K562 (cell line): ENCODE data around the gene TMEM60. TPM values are rescaled to one million over a fixed set of nuclear protein-coding genes. Genes with fewer than 3 reads are reported as not detected.

Experiments
- FOXK1 ChIP-seq: sonication (generic); formaldehyde crosslinking; IDR thresholded peaks from 2 replicates; pipeline ENCODE4 v1.8.0; 2022; ENCODE audit warnings: missing genetic modification reagents, mild to moderate bottlenecking, borderline replicate concordance
- LCOR ChIP-seq: sonication (generic); formaldehyde crosslinking; IDR thresholded peaks from 2 replicates; pipeline ENCODE4 v1.8.0; 2022; ENCODE audit warnings: mild to moderate bottlenecking, missing genetic modification reagents
- MBD1 ChIP-seq: fragments of 250-450 bp; sonication (Bioruptor Pico); IDR thresholded peaks from 2 replicates; pipeline ENCODE4 v1.8.0; 2022; ENCODE audit warnings: inconsistent platforms
- MEIS2 ChIP-seq: fragments of 450-650 bp; IDR thresholded peaks from 2 replicates; pipeline ENCODE4 v1.6.1; 2014; ENCODE audit warnings: mild to moderate bottlenecking; ENCODE audit not compliant: partially characterized antibody
- NFE2L1 ChIP-seq: fragments of 450-650 bp; IDR thresholded peaks from 2 replicates; pipeline ENCODE4 v1.6.1; 2016; ENCODE audit warnings: missing genetic modification characterization, low read depth, mild to moderate bottlenecking, missing compliant biosample characterization, moderate library complexity, borderline replicate concordance
- NRF1 ChIP-seq, 2 experiments: fragments of 450-650 bp; IDR thresholded peaks in 1 of 2; conservative IDR thresholded peaks in 1 of 2; 2 replicates each; pipeline ENCODE4 v1.6.1; 2014; ENCODE audit warnings: mild to moderate bottlenecking in 2 of 2
- RBM14 ChIP-seq: fragments of 200-400 bp; formaldehyde crosslinking; IDR thresholded peaks from 2 replicates; pipeline ENCODE4 v1.6.1; 2018; ENCODE audit warnings: low read depth, mild to moderate bottlenecking, low read length, moderate library complexity, borderline replicate concordance; ENCODE audit not compliant: insufficient read depth
- SAFB ChIP-seq: fragments of 200-400 bp; formaldehyde crosslinking; IDR thresholded peaks from 2 replicates; pipeline ENCODE4 v1.6.1; 2017; ENCODE audit warnings: low read depth, low read length, borderline replicate concordance
- SIX5 ChIP-seq, 2 experiments: IDR thresholded peaks; 2 replicates each; pipeline ENCODE4 v1.6.1; 2011; ENCODE audit warnings: low read length in 2 of 2, borderline replicate concordance in 1 of 2, low read depth in 1 of 2, mild to moderate bottlenecking in 1 of 2, moderate library complexity in 1 of 2; ENCODE audit not compliant: insufficient read depth in 1 of 2
- SMARCC2 ChIP-seq: fragments of 450-650 bp; IDR thresholded peaks from 2 replicates; pipeline ENCODE4 v1.6.1; 2017; ENCODE audit warnings: antibody characterized with exemption, moderate library complexity, mild to moderate bottlenecking, low read depth
- TOE1 ChIP-seq, 2 experiments: fragments of 450-650 bp in 1 of 2; sonication (generic) in 1 of 2; formaldehyde crosslinking in 1 of 2; IDR thresholded peaks; 2 replicates each; pipeline versions ENCODE4 v1.7.1 to v1.8.0; 2016 to 2022; ENCODE audit warnings: borderline replicate concordance in 2 of 2, mild to moderate bottlenecking in 2 of 2, antibody characterized with exemption in 1 of 2, inconsistent platforms in 1 of 2, low read depth in 1 of 2, missing genetic modification reagents in 1 of 2, moderate library complexity in 1 of 2
- TSC22D4 ChIP-seq: fragments of 450-650 bp; IDR thresholded peaks from 2 replicates; pipeline ENCODE4 v1.6.1; 2016; ENCODE audit warnings: missing genetic modification characterization, missing biosample characterization, control low read depth
- ZKSCAN1 ChIP-seq: fragments of 150-350 bp; IDR thresholded peaks from 2 replicates; pipeline ENCODE4 v1.6.1; 2016; ENCODE audit warnings: low read depth, low read length
- ZNF253 ChIP-seq: fragments of 250-450 bp; sonication (Bioruptor Pico); conservative IDR thresholded peaks from 2 replicates; pipeline ENCODE4 v1.6.1; 2021; ENCODE audit warnings: mild to moderate bottlenecking
- ZNF431 ChIP-seq: sonication (generic); formaldehyde crosslinking; IDR thresholded peaks from 2 replicates; pipeline ENCODE4 v1.8.0; 2022; ENCODE audit warnings: mild to moderate bottlenecking, missing genetic modification reagents
- polyA plus RNA-seq, 8 experiments: library from polyadenylated mRNA; depleted of rRNA in 4 of 8; stranded (reverse) in 5 of 8; unstranded in 3 of 8; fragments of >200 nt; fragmentation: Nextera tagmentation in 2 of 8; fragmentation: Illumina TruSeq in 1 of 8; extraction: Ambion mirVana in 2 of 8; extraction: Trizol in 1 of 8; gene quantifications; 2 replicates each; pipeline versions ENCODE4 v1.2.1 to v1.2.3, GENCODE V29; 2011 to 2014; ENCODE audit warnings: inconsistent platforms in 1 of 8, missing spikeins in 1 of 8
- total RNA-seq, 7 experiments: library from RNA; depleted of rRNA in 6 of 7; stranded (reverse); fragments of >200 nt in 6 of 7; fragmentation: Illumina TruSeq in 2 of 7; extraction: Trizol in 2 of 7; gene quantifications; 2 replicates each; pipeline versions ENCODE4 v1.2.1 to v1.2.3, GENCODE V29; 2011 to 2021; ENCODE audit warnings: low replicate concordance in 1 of 7
- TF ChIP-seq, protein P1 (sequence below): IDR thresholded peaks from 2 replicates; pipeline ENCODE4 v1.6.1; 2014; ENCODE audit warnings: antibody characterized with exemption
- TF ChIP-seq, protein P2 (sequence below): fragments of 250-450 bp; sonication (Bioruptor Pico); IDR thresholded peaks from 2 replicates; pipeline ENCODE4 v1.4.0; 2020; ENCODE audit warnings: borderline replicate concordance
- TF ChIP-seq, protein P3 (sequence below): fragments of 250-450 bp; sonication (Bioruptor Pico); IDR thresholded peaks from 2 replicates; pipeline ENCODE4 v1.5.0; 2020; ENCODE audit warnings: mild to moderate bottlenecking, borderline replicate concordance

Gene TMEM60
- total and polyA plus RNA-seq, 9 of the 15 experiments (the other 6 are each of a cell fraction or from before 2014, with no cell fraction given), result 12.5 to 140 (median 38.4) TPM

GRCh38 chr7:77798394-77799077 is at the start of gene TMEM60, which contains the start of gene PHTF2 (continued):
- TF ChIP-seq MBD1 (CRISPR knock-in tag) (no peak), LCOR (CRISPR knock-in tag) (peak; percentile 96), TSC22D4 (tag) (no peak), MEIS2 (no peak), TOE1 (IDR thresholded peaks at IDR 0.05; ENCODE audit: borderline replicate concordance) (0 out of 2 replicates have a peak, but pooled peaks have one; percentile 23), TOE1 (CRISPR knock-in tag; IDR thresholded peaks at IDR 0.05; ENCODE audit: borderline replicate concordance, low read depth) (no peak), SMARCC2 (no peak), FOXK1 (CRISPR knock-in tag) (no peak), NRF1 (conservative IDR thresholded peaks at IDR 0.05 in 1 of 2, IDR thresholded peaks at IDR 0.05 in 1 of 2) (peak; percentile 92 to 93), NFE2L1 (tag) (no peak), RBM14 (no peak), SAFB (peak; percentile 65; the same call in 1 of the 2 replicates), ZNF431 (CRISPR knock-in tag) (peak; percentile 63), ZKSCAN1 (peak; percentile 58; the same call in 1 of the 2 replicates), ZNF253 (no peak), SIX5 (IDR thresholded peaks at IDR 0.05; ENCODE audit: borderline replicate concordance in 1 of 2, insufficient read depth in 1 of 2, low read depth in 1 of 2, low read length in 2 of 2) (no peak)
- TF ChIP-seq, protein P1, sequence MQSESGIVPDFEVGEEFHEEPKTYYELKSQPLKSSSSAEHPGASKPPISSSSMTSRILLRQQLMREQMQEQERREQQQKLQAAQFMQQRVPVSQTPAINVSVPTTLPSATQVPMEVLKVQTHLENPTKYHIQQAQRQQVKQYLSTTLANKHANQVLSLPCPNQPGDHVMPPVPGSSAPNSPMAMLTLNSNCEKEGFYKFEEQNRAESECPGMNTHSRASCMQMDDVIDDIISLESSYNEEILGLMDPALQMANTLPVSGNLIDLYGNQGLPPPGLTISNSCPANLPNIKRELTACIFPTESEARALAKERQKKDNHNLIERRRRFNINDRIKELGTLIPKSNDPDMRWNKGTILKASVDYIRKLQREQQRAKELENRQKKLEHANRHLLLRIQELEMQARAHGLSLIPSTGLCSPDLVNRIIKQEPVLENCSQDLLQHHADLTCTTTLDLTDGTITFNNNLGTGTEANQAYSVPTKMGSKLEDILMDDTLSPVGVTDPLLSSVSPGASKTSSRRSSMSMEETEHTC, result no peak; the same call in 1 of the 2 replicates
- TF ChIP-seq, protein P2, sequence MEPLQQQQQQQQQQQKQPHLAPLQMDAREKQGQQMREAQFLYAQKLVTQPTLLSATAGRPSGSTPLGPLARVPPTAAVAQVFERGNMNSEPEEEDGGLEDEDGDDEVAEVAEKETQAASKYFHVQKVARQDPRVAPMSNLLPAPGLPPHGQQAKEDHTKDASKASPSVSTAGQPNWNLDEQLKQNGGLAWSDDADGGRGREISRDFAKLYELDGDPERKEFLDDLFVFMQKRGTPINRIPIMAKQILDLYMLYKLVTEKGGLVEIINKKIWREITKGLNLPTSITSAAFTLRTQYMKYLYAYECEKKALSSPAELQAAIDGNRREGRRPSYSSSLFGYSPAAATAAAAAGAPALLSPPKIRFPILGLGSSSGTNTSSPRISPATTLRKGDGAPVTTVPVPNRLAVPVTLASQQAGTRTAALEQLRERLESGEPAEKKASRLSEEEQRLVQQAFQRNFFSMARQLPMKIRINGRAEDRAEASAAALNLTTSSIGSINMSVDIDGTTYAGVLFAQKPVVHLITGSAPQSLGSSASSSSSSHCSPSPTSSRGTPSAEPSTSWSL (CRISPR knock-in tag), result peak; percentile 89; the same call in 1 of the 2 replicates
- TF ChIP-seq, protein P3, sequence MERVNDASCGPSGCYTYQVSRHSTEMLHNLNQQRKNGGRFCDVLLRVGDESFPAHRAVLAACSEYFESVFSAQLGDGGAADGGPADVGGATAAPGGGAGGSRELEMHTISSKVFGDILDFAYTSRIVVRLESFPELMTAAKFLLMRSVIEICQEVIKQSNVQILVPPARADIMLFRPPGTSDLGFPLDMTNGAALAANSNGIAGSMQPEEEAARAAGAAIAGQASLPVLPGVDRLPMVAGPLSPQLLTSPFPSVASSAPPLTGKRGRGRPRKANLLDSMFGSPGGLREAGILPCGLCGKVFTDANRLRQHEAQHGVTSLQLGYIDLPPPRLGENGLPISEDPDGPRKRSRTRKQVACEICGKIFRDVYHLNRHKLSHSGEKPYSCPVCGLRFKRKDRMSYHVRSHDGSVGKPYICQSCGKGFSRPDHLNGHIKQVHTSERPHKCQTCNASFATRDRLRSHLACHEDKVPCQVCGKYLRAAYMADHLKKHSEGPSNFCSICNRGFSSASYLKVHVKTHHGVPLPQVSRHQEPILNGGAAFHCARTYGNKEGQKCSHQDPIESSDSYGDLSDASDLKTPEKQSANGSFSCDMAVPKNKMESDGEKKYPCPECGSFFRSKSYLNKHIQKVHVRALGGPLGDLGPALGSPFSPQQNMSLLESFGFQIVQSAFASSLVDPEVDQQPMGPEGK, result no peak
